ENCODE measurements around the gene STK11IP. TPM values are rescaled to one million over a fixed set of nuclear protein-coding genes. Genes with fewer than 3 reads are reported as not detected.

The STK11IP gene
- total and polyA plus RNA-seq, 2 of the 4 experiments (the other 2 are of a cell fraction) = 14.5 to 19.7 TPM

GRCh38 chr2:219637842-219638185 lies 40.2 kb downstream of the STK11IP start:
- Histone ChIP-seq H3K4me1 (ENCODE audit: control insufficient read depth, insufficient read depth, low read length) (no peaks in the 10 kb centered on the region; the same call in 1 of the 2 replicates), H3K27ac (ENCODE audit: insufficient read depth, low read length) (no peak overlapping the region), H4K91ac (ENCODE audit: insufficient read depth, low read depth, low read length) (no peak overlapping the region), H2AK9ac (replicated peaks; ENCODE audit: low read depth, low read length, poor library complexity) (no peak overlapping the region), H3K4ac (ENCODE audit: low read depth, low read length) (no peak overlapping the region), H2AK5ac (ENCODE audit: low read depth, low read length) (no peak overlapping the region), H3K36me3 (ENCODE audit: control insufficient read depth, insufficient read depth, low read length) (peaks cover 4% of the 10 kb centered on the region; the same call in 1 of the 2 replicates), H3K4me3 (ENCODE audit: insufficient read depth, low read depth, low read length) (no peak overlapping the region), H2BK15ac (ENCODE audit: low read depth, low read length) (no peak overlapping the region), H3K9ac (ENCODE audit: low read depth, low read length) (no peak overlapping the region), H2BK5ac (ENCODE audit: low read depth, low read length, poor library complexity, severe bottlenecking) (no peak overlapping the region), H3K23ac (ENCODE audit: low read depth, low read length) (no peak overlapping the region), H3K9me1 (ENCODE audit: insufficient read depth, low read length) (no peaks in the 10 kb centered on the region), H3K56ac (ENCODE audit: extremely low read depth, insufficient read depth, low read length) (no peak overlapping the region), H3K18ac (ENCODE audit: low read depth, low read length) (no peak overlapping the region), H3K14ac (replicated peaks; ENCODE audit: low read depth, low read length) (no peak overlapping the region), H3K27me3 (ENCODE audit: control insufficient read depth, insufficient read depth, low read length) (no peaks in the 10 kb centered on the region), H4K20me1 (ENCODE audit: insufficient read depth, low read length) (no peaks in the 10 kb centered on the region), H2BK120ac (ENCODE audit: low read depth, low read length) (no peak overlapping the region), H3K79me1 (ENCODE audit: low read depth in 1 of 2, low read length in 2 of 2) (no peaks in the 10 kb centered on the region), H4K5ac (ENCODE audit: low read depth, low read length) (no peak overlapping the region), H3K9me3 (ENCODE audit: control insufficient read depth, insufficient read depth, low read length) (no peaks in the 10 kb centered on the region), H4K8ac (ENCODE audit: low read depth in 2 of 2, low read length in 2 of 2) (no peak overlapping the region), H2AFZ (replicated peaks; ENCODE audit: low read length, poor library complexity) (no peak overlapping the region), H3K4me2 (ENCODE audit: low read depth, low read length) (no peak overlapping the region), H2BK20ac (ENCODE audit: low read depth, low read length) (no peak overlapping the region)
- DNase-seq (no peak), ATAC-seq (ENCODE audit: low read depth) (no peak)
- BruUV-seq (replicated peaks) = no TSS peak
- TF ChIP-seq MXI1 (IDR thresholded peaks at IDR 0.05; ENCODE audit: borderline replicate concordance, low read depth, low read length) = no peak
- no peak for TF ChIP-seq USF2 (IDR thresholded peaks at IDR 0.05; ENCODE audit: low read depth, low read length)
- no peak for TF ChIP-seq SMC3 (IDR thresholded peaks at IDR 0.05; ENCODE audit: low read depth, low read length)
- TF ChIP-seq FOS (IDR thresholded peaks at IDR 0.05; ENCODE audit: low read depth, low read length) = no peak
- TF ChIP-seq CHD1 (IDR thresholded peaks at IDR 0.05; ENCODE audit: low read depth, low read length) = no peak
- no peak for TF ChIP-seq CTCF (conservative IDR thresholded peaks at IDR 0.05; ENCODE audit: low read depth, low read length)
- TF ChIP-seq ELK1 (IDR thresholded peaks at IDR 0.05; ENCODE audit: borderline replicate concordance, low read depth, low read length) = no peak
- TF ChIP-seq RCOR1 (IDR thresholded peaks at IDR 0.05; ENCODE audit: insufficient replicate concordance, low read length) = no peak
- TF ChIP-seq POLR2A (IDR thresholded peaks at IDR 0.05; ENCODE audit: low read depth, low read length) = no peak
- no peak for TF ChIP-seq BHLHE40 (IDR thresholded peaks at IDR 0.05; ENCODE audit: low read depth, low read length)
- no peak for TF ChIP-seq RFX5 (IDR thresholded peaks at IDR 0.05; ENCODE audit: low read depth, low read length)
- no peak for TF ChIP-seq NFE2L2 (IDR thresholded peaks at IDR 0.05; ENCODE audit: low read depth, low read length)
- no peak for TF ChIP-seq CEBPB (IDR thresholded peaks at IDR 0.05; ENCODE audit: low read depth, low read length)
- no peak for TF ChIP-seq RAD21 (IDR thresholded peaks at IDR 0.05; ENCODE audit: low read length)
- TF ChIP-seq MAZ (IDR thresholded peaks at IDR 0.05; ENCODE audit: borderline replicate concordance, low read depth, low read length) = no peak
- TF ChIP-seq MAFK (IDR thresholded peaks at IDR 0.05; ENCODE audit: low read depth, low read length) = no peak
- in situ Hi-C loops (cut with MboI; ENCODE audit: low sequenced_read_pairs) = no loop called here
- 80% methylated on average over 2 of the region's 9 CpGs; no CpG with 5 or more reads in 1 of the 2 experiments for WGBS, 2 experiments (ENCODE audit: extremely low coverage in 2 of 2, insufficient read length in 1 of 2)
- dilution Hi-C loops (cut with HindIII; ENCODE audit: low sequenced_read_pairs, unreplicated experiment) = no loop called here
- intact Hi-C loops (cut with micrococcal nuclease) = no loop called here
- CTCF ChIA-PET = no interaction called here
- POLR2A ChIA-PET (ENCODE audit: unreplicated experiment) = no interaction called here

All from IMR-90 (cell line).